GM10266 (cell line): ENCODE results near the gene IL12RB1.

Source experiments
- DNase-seq: peaks from one replicate; pipeline ENCODE4 v3.0.0; 2012; ENCODE audit errors: extremely low spot score
- TF ChIP-seq, protein P1 (sequence below): IDR thresholded peaks from 2 replicates; pipeline ENCODE4 v1.5.1; 2012; ENCODE audit warnings: mild to moderate bottlenecking, low read depth; ENCODE audit not compliant: control insufficient read depth, insufficient read depth; ENCODE audit errors: missing control alignments

Gene IL12RB1

DNA sequence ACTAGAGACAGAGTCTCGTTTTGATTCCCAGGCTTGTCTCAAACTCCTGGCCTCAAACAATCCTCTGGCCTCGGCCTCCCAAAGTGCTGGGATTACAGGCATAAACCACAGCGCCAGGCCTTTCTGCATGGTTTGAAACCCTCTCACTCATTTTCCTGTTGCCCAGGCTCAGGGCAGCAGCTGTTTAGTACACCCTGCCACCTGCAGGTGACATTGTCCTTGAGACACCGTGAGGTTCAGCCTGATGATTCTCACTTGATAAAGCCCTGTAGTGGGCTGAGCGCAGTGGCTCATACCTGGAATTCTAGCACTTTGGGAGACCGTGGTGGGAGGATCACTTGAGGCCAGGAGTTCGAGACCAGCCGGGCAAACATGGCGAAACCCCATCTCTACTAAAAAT, 12.5 kb downstream of the IL12RB1 start:
- no peak for DNase-seq
- TF ChIP-seq, protein P1, sequence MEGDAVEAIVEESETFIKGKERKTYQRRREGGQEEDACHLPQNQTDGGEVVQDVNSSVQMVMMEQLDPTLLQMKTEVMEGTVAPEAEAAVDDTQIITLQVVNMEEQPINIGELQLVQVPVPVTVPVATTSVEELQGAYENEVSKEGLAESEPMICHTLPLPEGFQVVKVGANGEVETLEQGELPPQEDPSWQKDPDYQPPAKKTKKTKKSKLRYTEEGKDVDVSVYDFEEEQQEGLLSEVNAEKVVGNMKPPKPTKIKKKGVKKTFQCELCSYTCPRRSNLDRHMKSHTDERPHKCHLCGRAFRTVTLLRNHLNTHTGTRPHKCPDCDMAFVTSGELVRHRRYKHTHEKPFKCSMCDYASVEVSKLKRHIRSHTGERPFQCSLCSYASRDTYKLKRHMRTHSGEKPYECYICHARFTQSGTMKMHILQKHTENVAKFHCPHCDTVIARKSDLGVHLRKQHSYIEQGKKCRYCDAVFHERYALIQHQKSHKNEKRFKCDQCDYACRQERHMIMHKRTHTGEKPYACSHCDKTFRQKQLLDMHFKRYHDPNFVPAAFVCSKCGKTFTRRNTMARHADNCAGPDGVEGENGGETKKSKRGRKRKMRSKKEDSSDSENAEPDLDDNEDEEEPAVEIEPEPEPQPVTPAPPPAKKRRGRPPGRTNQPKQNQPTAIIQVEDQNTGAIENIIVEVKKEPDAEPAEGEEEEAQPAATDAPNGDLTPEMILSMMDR, result no peak

- no peak for DNase-seq
- TF ChIP-seq, protein P1, result no peak
Measured at GRCh38 chr19:18073197-18073596, 13.5 kb downstream of the IL12RB1 start.

DNA sequence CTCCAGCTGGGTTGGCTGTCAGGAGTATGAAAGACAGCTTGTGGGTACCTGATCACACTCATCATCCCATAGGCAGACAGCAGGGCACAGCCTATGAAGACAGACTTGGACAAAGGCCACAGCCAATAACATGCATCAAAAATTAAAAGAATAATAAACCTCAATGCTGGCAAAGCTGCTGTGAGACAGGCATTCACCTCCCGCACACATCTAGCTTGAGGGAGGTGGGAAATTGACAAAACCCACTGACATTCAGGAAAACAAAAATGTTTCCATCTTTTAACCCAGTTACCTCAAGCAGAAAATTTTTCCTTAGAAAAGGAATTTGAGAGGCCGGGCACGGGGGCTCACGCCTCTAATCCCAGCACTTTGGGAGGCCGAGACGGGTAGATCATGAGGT, 14.4 kb downstream of the IL12RB1 start:
- TF ChIP-seq, protein P1, result no peak
- DNase-seq, result no peak

GRCh38 chr19:18070181-18070580, 16.6 kb downstream of the IL12RB1 start:
- TF ChIP-seq, protein P1, result no peak
- DNase-seq, result no peak

- TF ChIP-seq, protein P1, result no peak
- no peak for DNase-seq
Measured at GRCh38 chr19:18069383-18069782, 17.4 kb downstream of the IL12RB1 start.

GRCh38 chr19:18068395-18068794, 18.3 kb downstream of the IL12RB1 start:
- TF ChIP-seq, protein P1, result no peak
- DNase-seq, result no peak

- TF ChIP-seq, protein P1, result no peak
- no peak for DNase-seq
Measured at GRCh38 chr19:18065173-18065495, 21.6 kb downstream of the IL12RB1 start.

DNA sequence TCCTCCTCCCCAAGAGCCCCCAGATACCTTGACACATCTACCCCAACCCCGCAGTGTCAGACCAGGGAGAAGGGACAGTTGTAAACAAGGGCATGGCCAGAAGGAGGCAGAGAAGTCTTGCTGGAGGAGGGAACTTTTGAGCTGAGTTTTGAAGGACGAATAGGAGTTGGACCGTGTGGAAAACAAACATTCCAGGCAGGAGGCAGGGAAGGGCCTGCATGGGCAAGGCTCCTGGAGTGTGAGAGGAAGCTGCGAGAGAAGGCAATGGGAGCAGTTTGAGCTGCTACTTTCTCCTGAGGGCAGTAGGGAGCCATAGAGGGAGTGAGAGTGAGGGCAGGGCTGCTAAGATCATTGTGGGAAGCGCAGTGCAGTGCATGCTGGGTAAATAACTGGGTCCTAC, 23.3 kb downstream of the IL12RB1 start:
- TF ChIP-seq, protein P1, result no peak
- DNase-seq, result no peak
